Liver (tissue), 3 donors: ENCODE results near the gene KLF1.

ENCODE experiments used
- EGR1 ChIP-seq, 2 donors: IDR thresholded peaks; 2 replicates each; pipeline ENCODE4 v1.6.1; 2016 to 2018; ENCODE audit warnings: antibody characterized with exemption in 2 of 2, low read depth in 2 of 2
- GABPA ChIP-seq, 2 donors: IDR thresholded peaks in 1 of 2; conservative IDR thresholded peaks in 1 of 2; 2 replicates each; pipeline ENCODE4 v1.6.1; 2016; ENCODE audit warnings: antibody characterized with exemption in 2 of 2, mild to moderate bottlenecking in 1 of 2, moderate library complexity in 1 of 2
- JUND ChIP-seq, 2 donors: IDR thresholded peaks; 2 replicates each; pipeline ENCODE4 v1.6.1; 2016; ENCODE audit warnings: antibody characterized with exemption in 2 of 2
- NR2F2 ChIP-seq: IDR thresholded peaks from 2 replicates; pipeline ENCODE4 v1.6.1; 2016; ENCODE audit warnings: antibody characterized with exemption
- RAD21 ChIP-seq, 2 donors: IDR thresholded peaks; 2 replicates each; pipeline ENCODE4 v1.6.1; 2016; ENCODE audit warnings: antibody characterized with exemption in 2 of 2, mild to moderate bottlenecking in 2 of 2
- RXRA ChIP-seq, 2 donors: IDR thresholded peaks; 2 replicates each; pipeline ENCODE4 v1.6.1; 2017 to 2018; ENCODE audit warnings: antibody characterized with exemption in 2 of 2, mild to moderate bottlenecking in 1 of 2
- SP1 ChIP-seq: IDR thresholded peaks from 2 replicates; pipeline ENCODE4 v1.6.1; 2018; ENCODE audit warnings: antibody characterized with exemption, mild to moderate bottlenecking
- TAF1 ChIP-seq: conservative IDR thresholded peaks from 2 replicates; pipeline ENCODE4 v1.6.1; 2016; ENCODE audit warnings: antibody characterized with exemption, mild to moderate bottlenecking
- YY1 ChIP-seq: IDR thresholded peaks from 2 replicates; pipeline ENCODE4 v1.6.1; 2016; ENCODE audit warnings: antibody characterized with exemption, mild to moderate bottlenecking
- TF ChIP-seq, protein P1 (sequence below): fragments of 150-350 bp; IDR thresholded peaks from 2 replicates; pipeline ENCODE4 v1.5.1; 2017; ENCODE audit warnings: improper control_type of control experiment, low read depth, low read length; ENCODE audit not compliant: missing input control
- TF ChIP-seq, protein P2 (sequence below): IDR thresholded peaks from 2 replicates; pipeline ENCODE4 v1.6.1; 2016; ENCODE audit warnings: antibody characterized with exemption, mild to moderate bottlenecking
- TF ChIP-seq, protein P3 (sequence below): IDR thresholded peaks from 2 replicates; pipeline ENCODE4 v1.6.1; 2016; ENCODE audit warnings: antibody characterized with exemption
- donor health status: healthy.
- donor health status: healthy.

DNA sequence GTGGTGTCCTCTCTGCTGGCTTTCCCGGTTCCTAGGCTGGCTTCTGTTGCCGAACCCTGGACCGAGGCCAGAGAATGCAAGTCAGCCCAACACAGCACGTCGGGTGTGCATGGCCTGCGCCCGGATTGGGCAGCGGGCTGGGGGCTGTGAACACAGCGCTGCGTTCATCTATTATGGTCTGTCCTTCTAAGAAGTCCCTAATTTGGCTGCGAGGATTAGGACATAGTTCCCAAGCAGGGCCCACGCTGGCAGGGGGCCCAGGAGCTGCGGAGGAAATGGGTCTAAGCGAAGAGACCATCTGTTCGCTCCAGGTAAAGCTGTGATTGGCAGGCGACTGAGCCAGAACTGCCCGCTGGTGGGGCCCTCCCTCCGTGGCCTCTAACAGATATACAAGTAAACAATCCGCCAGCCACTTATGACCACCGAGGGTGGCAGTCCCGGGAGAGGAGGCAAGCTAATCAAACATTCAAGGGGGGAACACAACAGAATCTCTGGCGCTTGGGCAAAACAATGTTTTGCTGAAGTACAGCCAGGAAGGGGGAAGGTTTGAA is 26.1 kb upstream of the KLF1 start:
- TF ChIP-seq, protein P1, sequence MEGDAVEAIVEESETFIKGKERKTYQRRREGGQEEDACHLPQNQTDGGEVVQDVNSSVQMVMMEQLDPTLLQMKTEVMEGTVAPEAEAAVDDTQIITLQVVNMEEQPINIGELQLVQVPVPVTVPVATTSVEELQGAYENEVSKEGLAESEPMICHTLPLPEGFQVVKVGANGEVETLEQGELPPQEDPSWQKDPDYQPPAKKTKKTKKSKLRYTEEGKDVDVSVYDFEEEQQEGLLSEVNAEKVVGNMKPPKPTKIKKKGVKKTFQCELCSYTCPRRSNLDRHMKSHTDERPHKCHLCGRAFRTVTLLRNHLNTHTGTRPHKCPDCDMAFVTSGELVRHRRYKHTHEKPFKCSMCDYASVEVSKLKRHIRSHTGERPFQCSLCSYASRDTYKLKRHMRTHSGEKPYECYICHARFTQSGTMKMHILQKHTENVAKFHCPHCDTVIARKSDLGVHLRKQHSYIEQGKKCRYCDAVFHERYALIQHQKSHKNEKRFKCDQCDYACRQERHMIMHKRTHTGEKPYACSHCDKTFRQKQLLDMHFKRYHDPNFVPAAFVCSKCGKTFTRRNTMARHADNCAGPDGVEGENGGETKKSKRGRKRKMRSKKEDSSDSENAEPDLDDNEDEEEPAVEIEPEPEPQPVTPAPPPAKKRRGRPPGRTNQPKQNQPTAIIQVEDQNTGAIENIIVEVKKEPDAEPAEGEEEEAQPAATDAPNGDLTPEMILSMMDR = no peak
- TF ChIP-seq YY1 (no peak), RAD21 (IDR thresholded peaks at IDR 0.05) (no peak), TAF1 (no peak), SP1 (no peak), RXRA (IDR thresholded peaks at IDR 0.05) (no peak), EGR1 (IDR thresholded peaks at IDR 0.05; ENCODE audit: low read depth in 2 of 2) (no peak), JUND (IDR thresholded peaks at IDR 0.05) (no peak), GABPA (IDR thresholded peaks at IDR 0.05 in 1 of 2, conservative IDR thresholded peaks at IDR 0.05 in 1 of 2) (no peak), NR2F2 (no peak)
- TF ChIP-seq, protein P2, sequence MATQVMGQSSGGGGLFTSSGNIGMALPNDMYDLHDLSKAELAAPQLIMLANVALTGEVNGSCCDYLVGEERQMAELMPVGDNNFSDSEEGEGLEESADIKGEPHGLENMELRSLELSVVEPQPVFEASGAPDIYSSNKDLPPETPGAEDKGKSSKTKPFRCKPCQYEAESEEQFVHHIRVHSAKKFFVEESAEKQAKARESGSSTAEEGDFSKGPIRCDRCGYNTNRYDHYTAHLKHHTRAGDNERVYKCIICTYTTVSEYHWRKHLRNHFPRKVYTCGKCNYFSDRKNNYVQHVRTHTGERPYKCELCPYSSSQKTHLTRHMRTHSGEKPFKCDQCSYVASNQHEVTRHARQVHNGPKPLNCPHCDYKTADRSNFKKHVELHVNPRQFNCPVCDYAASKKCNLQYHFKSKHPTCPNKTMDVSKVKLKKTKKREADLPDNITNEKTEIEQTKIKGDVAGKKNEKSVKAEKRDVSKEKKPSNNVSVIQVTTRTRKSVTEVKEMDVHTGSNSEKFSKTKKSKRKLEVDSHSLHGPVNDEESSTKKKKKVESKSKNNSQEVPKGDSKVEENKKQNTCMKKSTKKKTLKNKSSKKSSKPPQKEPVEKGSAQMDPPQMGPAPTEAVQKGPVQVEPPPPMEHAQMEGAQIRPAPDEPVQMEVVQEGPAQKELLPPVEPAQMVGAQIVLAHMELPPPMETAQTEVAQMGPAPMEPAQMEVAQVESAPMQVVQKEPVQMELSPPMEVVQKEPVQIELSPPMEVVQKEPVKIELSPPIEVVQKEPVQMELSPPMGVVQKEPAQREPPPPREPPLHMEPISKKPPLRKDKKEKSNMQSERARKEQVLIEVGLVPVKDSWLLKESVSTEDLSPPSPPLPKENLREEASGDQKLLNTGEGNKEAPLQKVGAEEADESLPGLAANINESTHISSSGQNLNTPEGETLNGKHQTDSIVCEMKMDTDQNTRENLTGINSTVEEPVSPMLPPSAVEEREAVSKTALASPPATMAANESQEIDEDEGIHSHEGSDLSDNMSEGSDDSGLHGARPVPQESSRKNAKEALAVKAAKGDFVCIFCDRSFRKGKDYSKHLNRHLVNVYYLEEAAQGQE = no peak
- TF ChIP-seq, protein P3, sequence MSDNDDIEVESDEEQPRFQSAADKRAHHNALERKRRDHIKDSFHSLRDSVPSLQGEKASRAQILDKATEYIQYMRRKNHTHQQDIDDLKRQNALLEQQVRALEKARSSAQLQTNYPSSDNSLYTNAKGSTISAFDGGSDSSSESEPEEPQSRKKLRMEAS = no peak
